OCI-LY1 (cell line): ENCODE measurements around the gene MORN3.

ENCODE experiments used
- CTCF ChIP-seq: fragments of 200-600 bp; sonication (generic), shearing (Covaris generic); IDR thresholded peaks from 2 replicates; pipeline ENCODE4 v1.5.1; 2017; ENCODE audit warnings: mild to moderate bottlenecking, antibody characterized with exemption, low read length, moderate library complexity, mixed read lengths
- EZH2 ChIP-seq: fragments of 200-600 bp; sonication (generic), shearing (Covaris generic); IDR thresholded peaks from 2 replicates; pipeline ENCODE4 v1.8.0; 2017; ENCODE audit warnings: borderline replicate concordance, mixed run types, mild to moderate bottlenecking, antibody characterized with exemption, low read length, moderate library complexity, mixed read lengths

DNA sequence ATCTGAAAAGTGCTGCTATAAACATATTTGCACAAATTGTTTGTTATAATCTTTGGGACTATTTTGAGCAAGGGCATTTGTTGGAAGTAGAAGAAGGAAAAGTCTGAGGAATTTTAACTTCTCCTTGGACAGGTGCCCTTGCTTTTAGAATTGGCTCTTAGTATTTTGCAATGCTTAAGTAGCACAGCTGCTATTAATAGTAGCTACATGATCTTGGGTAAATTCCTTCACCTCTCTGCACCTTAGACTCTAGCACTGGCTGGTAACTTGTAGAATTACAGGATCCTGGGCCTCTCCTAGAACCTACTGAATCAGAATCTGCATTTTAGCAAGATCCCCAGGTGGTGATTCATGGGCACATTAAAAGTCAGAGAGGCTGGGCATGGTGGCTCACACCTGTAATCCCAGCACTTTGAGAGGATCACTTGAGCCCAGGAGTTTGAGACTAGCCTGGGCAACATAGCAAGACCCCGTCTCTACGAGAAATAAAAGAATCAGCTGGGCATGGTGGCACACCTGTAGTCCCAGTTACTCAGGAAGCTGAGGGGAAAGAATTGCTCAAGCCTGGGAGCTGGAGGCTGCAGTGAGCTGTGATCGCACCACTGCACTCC lies 32.3 kb upstream of the MORN3 start:
- no peak for TF ChIP-seq CTCF
- no peak for TF ChIP-seq EZH2
